IMR-90 (cell line): Measurements from ENCODE around the gene RBFOX2.
"Not testable (repeated sequence)": the region's sequence is repeated elsewhere in the genome, so short reads cannot be mapped to it uniquely, and the experiment has no call there.

Experiments
- BHLHE40 ChIP-seq: fragments of 150-350 bp; IDR thresholded peaks from 2 replicates; pipeline ENCODE4 v1.6.1; 2016; ENCODE audit warnings: mild to moderate bottlenecking, low read depth, low read length
- CTCF ChIP-seq: conservative IDR thresholded peaks from 2 replicates; pipeline ENCODE4 v1.5.1; 2012; ENCODE audit warnings: mild to moderate bottlenecking, low read depth, low read length, improper control_type of control experiment
- MAFK ChIP-seq: IDR thresholded peaks from 2 replicates; pipeline ENCODE4 v1.6.1; 2012; ENCODE audit warnings: low read depth, low read length, improper control_type of control experiment
- MAZ ChIP-seq: IDR thresholded peaks from 2 replicates; pipeline ENCODE4 v1.6.1; 2012; ENCODE audit warnings: low read depth, mild to moderate bottlenecking, low read length, improper control_type of control experiment, moderate library complexity, borderline replicate concordance
- NFE2L2 ChIP-seq: fragments of 150-350 bp; IDR thresholded peaks from 2 replicates; pipeline ENCODE4 v1.6.1; 2016; ENCODE audit warnings: low read depth, mild to moderate bottlenecking, low read length
- POLR2A ChIP-seq: IDR thresholded peaks from 2 replicates; pipeline ENCODE4 v1.6.1; 2012; ENCODE audit warnings: mild to moderate bottlenecking, low read depth, low read length
- RAD21 ChIP-seq: IDR thresholded peaks from 2 replicates; pipeline ENCODE4 v1.6.1; 2012; ENCODE audit warnings: low read length, improper control_type of control experiment
- RFX5 ChIP-seq: IDR thresholded peaks from 2 replicates; pipeline ENCODE4 v1.8.0; 2012; ENCODE audit warnings: low read depth, mild to moderate bottlenecking, low read length, moderate library complexity
- SMC3 ChIP-seq: fragments of 150-350 bp; IDR thresholded peaks from 2 replicates; pipeline ENCODE4 v1.6.1; 2016; ENCODE audit warnings: low read depth, mild to moderate bottlenecking, antibody characterized with exemption, low read length, moderate library complexity

- TF ChIP-seq BHLHE40, RFX5, CTCF, POLR2A, RAD21, SMC3, MAFK, MAZ, NFE2L2: not testable (repeated sequence)
Observed at GRCh38 chr22:35737886-35738285, 290.7 kb downstream of the RBFOX2 start.
